ENCODE measurements around the gene CLCF1.

The CLCF1 gene

GRCh38 chr11:67393990-67394389, 20.6 kb upstream of the CLCF1 start:
- DNase-seq: no peak

- DNase-seq: no peak
Measured at GRCh38 chr11:67393437-67393836, 20.0 kb upstream of the CLCF1 start.

- DNase-seq: no peak
Measured at GRCh38 chr11:67392183-67392715, 18.9 kb upstream of the CLCF1 start.

GRCh38 chr11:67391304-67392182, 18.1 kb upstream of the CLCF1 start, which contains the start of gene RAD9A:
Gene RAD9A (plus strand): TSS chr11:67391986. CDS start chr11:67392045, 59 bp downstream.
- DNase-seq: peak; percentile 92

GRCh38 chr11:67390947-67391303, 17.5 kb upstream of the CLCF1 start:
- DNase-seq: no peak

GRCh38 chr11:67389477-67389876, 16.1 kb upstream of the CLCF1 start:
- DNase-seq: peak; percentile 68

GRCh38 chr11:67387518-67387917, 14.1 kb upstream of the CLCF1 start:
- no peak for DNase-seq

- DNase-seq: no peak
Measured at GRCh38 chr11:67387069-67387468, 13.7 kb upstream of the CLCF1 start.

- DNase-seq: no peak
Measured at GRCh38 chr11:67384851-67385366, 11.5 kb upstream of the CLCF1 start.

- peak; percentile 89 for DNase-seq
Measured at GRCh38 chr11:67382276-67383136, 9.1 kb upstream of the CLCF1 start.

GRCh38 chr11:67381244-67381972, 8.0 kb upstream of the CLCF1 start:
- DNase-seq: no peak

GRCh38 chr11:67379061-67380058, 6.0 kb upstream of the CLCF1 start:
- DNase-seq: no peak

GRCh38 chr11:67378544-67378943, 5.1 kb upstream of the CLCF1 start:
- no peak for DNase-seq

- DNase-seq: no peak
Measured at GRCh38 chr11:67376873-67377808, 3.7 kb upstream of the CLCF1 start.

GRCh38 chr11:67376063-67376820, 2.8 kb upstream of the CLCF1 start:
- no peak for DNase-seq

GRCh38 chr11:67375320-67376055, 2.1 kb upstream of the CLCF1 start:
- no peak for DNase-seq

- DNase-seq: no peak
Measured at GRCh38 chr11:67374571-67375281, 1.3 kb upstream of the CLCF1 start.
